ENCODE results near the gene CMC2.

The CMC2 gene

DNA sequence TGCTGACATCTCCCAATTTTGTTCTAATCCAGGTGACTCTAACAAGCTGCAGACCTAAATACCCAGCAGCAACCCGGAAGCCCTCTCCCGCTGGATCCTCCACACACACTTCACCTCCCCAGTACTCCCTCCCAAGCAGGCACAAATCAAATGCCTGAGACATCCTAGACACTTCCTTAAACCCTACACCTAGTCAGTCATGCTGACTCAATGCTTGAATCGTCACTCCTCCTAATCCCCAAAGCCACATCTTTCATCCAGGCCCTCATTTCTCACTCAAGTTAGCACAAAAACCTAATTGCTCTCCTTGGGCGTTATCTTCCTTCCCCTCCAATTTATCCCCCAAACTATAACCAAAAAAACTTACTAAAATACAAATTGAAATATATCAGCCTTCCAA lies 32.7 kb downstream of the CMC2 start:
- DNase-seq (ENCODE audit: low read depth), result no peak

DNA sequence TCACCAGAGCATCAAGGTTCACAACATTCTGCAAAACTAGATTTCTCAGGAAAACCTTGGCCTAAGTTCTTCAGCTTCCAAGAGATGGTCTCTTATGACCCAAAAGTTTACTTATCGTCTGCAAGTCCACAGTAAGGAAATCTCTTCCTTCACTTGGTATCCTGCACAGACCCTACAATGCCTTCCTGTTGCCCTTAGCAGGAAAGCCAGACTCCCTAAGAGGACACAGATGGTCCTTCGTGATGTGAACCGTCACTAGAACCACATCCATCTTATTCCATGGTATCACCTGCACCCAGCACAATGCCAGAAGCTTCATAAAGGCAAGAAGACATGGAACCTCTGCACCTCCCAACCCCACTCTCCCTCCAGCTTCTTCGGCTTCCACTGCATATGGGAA lies 34.1 kb downstream of the CMC2 start:
- DNase-seq (ENCODE audit: low read depth), result no peak

DNA sequence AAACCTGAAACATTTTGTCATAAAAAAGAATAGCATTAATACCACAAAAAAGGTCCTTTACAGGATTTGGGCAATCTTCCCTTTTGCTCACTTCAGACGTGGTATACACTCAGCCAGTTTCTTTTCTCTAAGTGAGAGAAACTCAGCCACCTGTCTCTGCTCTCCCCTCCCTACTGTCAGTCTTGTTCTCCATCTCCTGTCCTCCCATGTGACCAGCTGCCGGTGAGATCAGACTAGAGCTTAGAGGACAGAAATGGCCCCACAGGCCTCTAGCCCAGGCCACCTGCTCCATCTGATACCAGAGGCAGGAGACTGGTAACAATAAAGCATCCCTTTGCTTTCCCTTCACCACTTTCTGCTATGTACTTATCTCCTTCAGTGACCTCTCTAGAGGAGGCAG lies 34.9 kb downstream of the CMC2 start:
- DNase-seq (ENCODE audit: low read depth), result no peak

DNA sequence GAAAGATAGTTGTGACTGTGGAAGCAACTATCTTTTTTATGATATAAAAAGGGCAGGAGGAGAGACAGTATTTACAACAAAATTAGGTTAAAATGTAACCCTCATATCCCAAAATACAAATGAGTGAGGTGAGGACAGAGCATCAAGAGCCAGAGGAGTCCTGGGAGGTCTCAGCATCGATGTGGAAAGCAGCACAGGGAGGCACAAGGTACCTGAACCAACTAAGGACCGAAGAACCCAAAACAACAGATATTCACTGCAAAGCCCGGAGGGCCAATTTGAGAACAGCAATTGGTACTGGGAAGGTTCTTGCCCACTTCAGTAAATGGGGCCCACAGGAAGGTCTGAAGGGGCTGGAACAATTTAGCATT lies 37.6 kb downstream of the CMC2 start:
- no peak for DNase-seq (ENCODE audit: low read depth)

- DNase-seq (ENCODE audit: low read depth), result no peak
These were observed 38.1 kb downstream of the CMC2 start for GRCh38 chr16:80968386-80969113.

GRCh38 chr16:80966617-80967016 lies 40.1 kb downstream of the CMC2 start:
- DNase-seq (ENCODE audit: low read depth), result no peak

GRCh38 chr16:80964351-80964750 lies 42.3 kb downstream of the CMC2 start:
- no peak for DNase-seq (ENCODE audit: low read depth)

GRCh38 chr16:80962879-80963278 lies 43.8 kb downstream of the CMC2 start:
- DNase-seq (ENCODE audit: low read depth), result no peak

- no peak for DNase-seq (ENCODE audit: low read depth)
These were observed 48.4 kb downstream of the CMC2 start for GRCh38 chr16:80958284-80958683.

DNA sequence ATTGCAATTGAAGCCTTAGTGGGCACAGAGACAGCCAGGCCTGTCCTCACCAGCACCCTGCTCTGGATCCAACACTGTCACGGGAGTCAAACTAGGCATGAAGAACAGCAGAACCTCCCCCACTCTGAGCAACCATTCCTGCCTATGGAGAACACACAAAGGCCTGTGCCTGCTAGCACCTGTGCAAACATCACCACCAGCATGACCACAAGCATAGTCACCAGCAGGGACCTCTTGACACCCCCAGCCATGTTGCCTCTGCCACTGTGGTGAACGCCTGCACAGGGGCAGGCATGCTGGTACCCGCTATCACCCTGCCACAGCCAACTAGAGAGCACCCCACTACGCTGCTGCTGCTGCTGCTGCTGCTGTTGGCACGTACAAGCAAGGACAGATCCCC lies 51.7 kb downstream of the CMC2 start:
- DNase-seq (ENCODE audit: low read depth), result no peak

DNA sequence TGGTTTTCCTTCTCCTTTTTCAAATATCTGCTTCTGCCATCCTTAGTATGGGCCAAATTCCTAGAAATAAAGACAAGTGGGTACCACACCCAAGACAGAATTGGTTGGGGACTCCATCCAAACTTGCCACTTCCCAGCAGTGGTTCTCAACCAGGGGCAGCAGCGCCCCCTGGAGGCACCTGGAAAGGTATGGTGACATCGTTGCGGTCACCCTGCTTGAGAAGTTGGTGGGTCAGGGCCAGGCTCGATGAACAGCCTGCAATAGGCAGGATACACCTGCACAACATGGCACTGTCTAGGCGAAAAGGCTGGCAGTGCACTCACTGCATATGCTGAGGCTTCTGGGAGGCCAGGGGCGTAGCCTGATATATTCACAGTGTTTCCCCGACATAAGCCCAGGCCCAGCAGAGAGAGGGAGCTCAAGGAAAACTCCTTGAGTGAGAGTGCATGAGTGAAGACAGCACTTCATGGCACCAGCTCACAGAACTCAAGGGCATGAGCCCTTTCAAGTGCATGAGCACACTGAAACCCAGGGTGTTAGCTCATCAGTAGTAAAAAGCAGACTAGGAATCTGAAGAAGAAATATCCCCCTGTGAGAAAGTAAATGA lies 57.7 kb downstream of the CMC2 start:
- DNase-seq (ENCODE audit: low read depth), result peak; percentile 7

DNA sequence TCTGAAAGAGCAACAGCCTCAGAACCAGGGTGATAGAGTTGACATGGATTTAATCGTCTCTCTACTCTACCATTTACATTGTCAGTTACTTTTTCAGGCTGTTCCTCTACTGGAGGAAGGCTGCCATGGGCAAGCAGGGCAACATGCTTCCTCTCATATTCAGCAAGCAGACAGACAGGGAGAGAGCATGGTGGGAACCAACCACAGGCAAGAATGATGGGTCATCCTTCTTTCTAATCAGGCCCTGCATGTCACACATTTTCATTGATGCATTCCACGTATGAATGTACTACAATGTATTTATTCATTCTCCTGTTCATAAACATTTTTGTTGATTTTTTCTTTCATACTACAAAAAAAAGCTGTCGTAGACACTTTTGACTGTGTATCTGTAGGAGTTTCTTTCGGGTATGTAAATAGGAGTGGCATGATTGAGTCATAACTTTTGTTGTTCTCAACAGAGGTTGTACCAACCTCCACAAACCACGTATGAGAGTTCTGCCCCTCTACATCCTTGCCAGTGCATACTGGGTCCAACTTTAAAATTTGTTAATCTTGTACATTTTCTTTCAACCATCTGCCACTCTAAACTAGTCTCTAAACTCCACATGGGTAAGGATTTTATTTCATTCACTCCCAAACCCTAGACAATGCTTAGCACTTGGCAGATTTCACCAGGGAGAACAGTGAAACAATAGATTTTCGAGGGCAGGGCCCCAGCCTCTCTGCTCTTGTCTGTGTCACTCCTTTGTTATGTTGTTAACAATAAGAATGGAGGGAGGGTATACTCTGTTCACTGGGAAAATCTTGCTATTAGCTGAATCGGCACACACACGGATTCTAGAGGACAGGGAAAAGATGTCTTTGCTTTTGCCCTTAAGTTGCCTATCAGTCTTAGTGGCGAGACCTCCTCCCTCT lies 58.7 kb downstream of the CMC2 start:
- no peak for DNase-seq (ENCODE audit: low read depth)

DNA sequence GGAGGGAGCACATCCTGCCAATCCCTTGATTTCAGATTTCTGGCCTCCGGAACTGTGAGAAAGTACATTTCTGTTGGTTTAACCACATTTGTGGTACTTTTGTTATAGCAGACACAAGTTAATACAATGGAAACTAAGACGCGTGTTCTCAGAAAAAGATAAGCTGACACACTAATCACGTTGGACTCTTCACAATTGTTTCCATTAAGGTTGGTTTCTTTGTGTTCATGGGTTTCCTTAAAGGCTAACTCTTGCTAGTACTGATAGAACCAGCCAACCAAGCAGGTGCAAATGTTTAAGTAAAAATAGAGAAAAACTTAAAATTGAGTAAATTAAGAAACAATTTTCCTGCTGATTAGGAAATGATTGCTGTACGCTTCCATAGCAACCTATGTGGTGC lies 59.4 kb downstream of the CMC2 start:
- DNase-seq (ENCODE audit: low read depth), result no peak

GRCh38 chr16:80946481-80946880 lies 60.2 kb downstream of the CMC2 start:
- no peak for DNase-seq (ENCODE audit: low read depth)

GRCh38 chr16:80940069-80940856 lies 66.4 kb downstream of the CMC2 start:
- DNase-seq (ENCODE audit: low read depth), result no peak

GRCh38 chr16:80938879-80939260 lies 67.8 kb downstream of the CMC2 start:
- no peak for DNase-seq (ENCODE audit: low read depth)

DNA sequence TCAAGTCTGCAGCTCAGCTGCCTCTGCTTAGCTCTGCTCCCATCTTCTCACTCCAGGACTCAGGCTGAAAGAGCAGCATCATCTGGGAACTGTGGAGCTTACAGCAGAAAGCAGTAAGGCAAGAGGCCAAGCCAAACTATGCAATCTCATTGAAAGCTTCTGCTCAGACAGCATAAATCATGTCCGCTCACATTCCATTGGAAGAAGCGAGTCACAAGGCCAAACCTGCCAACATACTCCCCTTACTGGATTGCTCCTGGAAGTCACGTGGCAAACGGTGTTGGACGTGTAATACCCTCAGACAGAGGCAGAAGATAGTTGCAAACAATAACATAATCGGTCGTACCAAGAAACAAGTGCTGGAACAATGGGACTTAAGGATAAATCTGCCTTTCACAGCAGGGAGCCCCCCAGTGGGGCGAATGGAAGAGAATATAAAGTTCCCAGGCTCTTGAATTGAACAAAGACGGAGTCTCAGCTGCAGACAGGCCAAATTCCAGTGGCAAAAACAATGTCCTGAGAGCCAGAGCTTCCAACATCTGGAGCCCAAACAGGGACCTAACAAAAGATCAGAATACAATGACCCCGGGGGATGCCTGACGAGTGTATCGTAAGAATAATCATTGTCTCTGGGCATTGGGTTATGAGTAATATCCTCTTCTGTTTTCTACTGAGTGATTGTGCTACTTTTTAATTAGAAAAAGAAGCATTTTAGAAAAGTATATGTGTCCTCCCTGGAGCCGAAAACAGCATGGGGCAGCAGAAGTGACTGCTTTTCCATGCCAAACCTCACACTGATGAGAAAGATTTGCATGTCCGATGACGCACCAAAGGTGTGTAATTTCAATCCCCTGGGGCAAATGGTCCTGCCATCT lies 68.4 kb downstream of the CMC2 start:
- no peak for DNase-seq (ENCODE audit: low read depth)

- DNase-seq (ENCODE audit: low read depth), result no peak
These were observed 70.3 kb downstream of the CMC2 start for GRCh38 chr16:80936410-80936809.

- no peak for DNase-seq (ENCODE audit: low read depth)
These were observed 71.0 kb downstream of the CMC2 start for GRCh38 chr16:80935691-80936090.

DNA sequence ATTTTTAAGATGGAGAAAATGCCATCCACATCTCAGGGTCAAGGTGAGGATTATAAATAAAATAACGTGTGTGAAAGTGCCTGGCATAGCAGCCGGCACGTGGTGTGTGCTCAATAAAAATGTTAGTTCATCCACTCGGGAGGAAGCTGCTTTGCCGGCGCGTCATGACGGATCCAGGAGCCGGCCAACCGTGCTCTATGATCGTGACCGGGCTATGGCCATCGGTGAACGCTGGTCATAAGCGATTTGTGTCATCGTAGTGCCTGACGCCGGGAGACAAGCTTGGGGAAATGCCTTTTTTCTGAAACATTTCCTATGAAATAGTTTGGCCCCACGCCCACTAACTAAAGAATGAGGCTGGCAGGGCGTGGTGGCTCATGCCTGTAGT lies 74.0 kb downstream of the CMC2 start:
- no peak for DNase-seq (ENCODE audit: low read depth)

Data from activated T-helper 9 cell treated with anti-CD3 and anti-CD28 coated beads, Interleukin-2, amount 50 U/mL, for 16 hours (primary cell).